Frontal cortex (tissue), 4 donors: ENCODE data around the gene ATG16L1. TPM values are rescaled to one million over a fixed set of nuclear protein-coding genes. Genes with fewer than 3 reads are reported as not detected.

Source experiments
- DNase-seq, 2 donors: peaks; one replicate each; pipeline ENCODE4 v3.0.0; 2012; ENCODE audit warnings: low spot score in 2 of 2
- FAIRE-seq: peaks from 2 replicates; lab custom pipeline; 2012; peaks lifted over from hg19 to GRCh38; lab: Jason Lieb, UNC
- total RNA-seq: library from RNA; depleted of rRNA; stranded (reverse); fragments of >200 nt; gene quantifications from one replicate; pipeline ENCODE4 v1.2.3, GENCODE V29; 2014
- donor health status: control.
- donor health status: control.
- donor health status: control.

Gene ATG16L1
- total RNA-seq, 1 donor from 2014 or later = 35.9 TPM

DNA sequence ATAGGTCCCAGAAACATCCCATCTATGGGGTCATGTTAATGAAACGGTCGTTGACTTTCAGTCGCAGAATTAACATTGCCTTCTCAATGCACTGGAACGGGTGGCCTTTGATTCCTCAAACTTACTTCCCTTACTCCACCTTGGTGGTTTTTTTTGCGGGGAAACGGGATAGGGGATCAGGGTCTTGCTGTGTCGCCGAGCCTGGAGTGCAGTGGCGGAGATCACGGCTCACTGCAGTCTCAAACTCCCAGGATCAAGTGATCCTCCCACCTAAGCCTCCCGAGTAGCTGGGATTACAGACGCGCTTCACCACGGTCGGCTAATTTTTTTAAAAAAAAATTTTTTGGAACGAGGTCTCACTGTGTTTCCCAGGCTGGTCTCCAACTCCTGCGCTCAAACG, 754 bp downstream of the ATG16L1 start:
- DNase-seq (no peak), FAIRE-seq (no peak)

DNA sequence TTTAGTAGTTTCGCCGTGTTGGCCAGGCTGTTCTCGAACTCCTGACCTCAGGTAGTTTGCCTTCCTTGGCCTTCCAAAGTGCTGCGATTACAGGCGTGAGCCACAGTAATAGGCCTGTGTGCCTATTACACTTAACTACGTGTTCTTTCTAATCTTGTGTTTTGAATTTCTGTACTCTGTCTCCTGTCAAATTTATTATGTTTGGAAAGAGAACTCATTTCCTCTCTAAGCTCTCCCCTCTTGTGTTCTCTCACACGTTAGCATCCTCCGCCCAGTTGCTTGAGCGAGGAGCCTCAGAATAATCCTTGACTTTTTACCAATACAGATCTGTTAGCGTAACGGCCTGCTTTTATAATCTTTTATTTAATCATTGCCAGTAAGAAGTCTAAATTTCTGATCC, 3.7 kb downstream of the ATG16L1 start:
- no peak for DNase-seq
- no peak for FAIRE-seq

DNA sequence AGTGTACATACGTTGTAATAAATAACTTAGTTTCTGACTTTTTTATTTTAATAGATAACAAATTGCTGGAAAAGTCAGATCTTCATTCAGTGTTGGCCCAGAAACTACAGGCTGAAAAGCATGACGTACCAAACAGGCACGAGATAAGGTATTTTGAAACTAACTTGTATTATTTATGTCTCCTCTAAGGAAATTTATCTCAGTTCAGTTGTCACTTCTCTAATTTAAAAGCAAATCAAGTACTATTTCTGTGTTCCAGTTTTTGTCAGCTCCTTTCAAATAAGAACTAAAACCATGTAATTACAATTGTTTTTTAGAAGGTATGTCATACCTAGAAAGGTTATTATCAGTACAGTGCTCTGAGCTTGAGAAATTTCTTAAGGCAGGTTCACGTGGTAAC, 4.6 kb downstream of the ATG16L1 start:
- FAIRE-seq = no peak
- no peak for DNase-seq

DNA sequence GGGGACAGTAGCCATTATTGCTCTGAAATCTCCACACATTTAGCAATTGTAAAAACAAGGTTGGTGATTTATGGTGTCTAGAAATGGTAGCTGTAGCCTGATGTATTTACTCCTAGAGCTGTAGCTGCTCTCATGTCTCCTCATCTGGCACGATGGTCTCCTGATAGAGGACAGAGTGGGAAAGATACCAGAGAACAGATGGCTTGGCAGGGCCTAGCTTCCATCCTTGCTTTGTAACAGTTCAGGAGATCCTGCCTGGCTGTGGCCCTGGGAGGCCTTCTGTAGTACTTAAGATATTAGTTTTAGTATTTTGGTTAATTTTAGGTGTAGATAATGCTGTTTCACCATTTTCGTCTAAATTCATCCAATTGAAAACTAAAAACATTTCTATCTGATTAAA, 6.7 kb downstream of the ATG16L1 start:
- DNase-seq (no peak), FAIRE-seq (no peak)

DNA sequence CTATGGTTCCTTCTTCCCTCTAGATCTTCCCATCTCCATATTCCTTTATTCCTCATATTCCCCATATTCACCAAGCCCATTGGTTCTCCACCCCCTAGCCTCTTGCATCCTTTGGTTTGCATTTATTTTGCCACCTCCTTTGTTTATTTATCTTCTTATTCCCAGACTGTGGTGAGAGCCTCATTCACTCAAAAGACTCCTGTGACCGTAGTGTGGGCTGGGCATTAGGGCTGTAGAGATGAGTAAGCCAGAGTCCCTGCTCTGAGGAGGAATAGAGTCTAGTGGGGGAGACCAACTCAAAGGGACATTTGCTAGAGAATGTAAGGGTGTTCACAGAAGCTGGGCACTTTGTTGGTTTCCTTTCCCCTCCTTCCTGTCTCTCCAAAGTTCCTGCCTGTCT, 8.3 kb downstream of the ATG16L1 start:
- FAIRE-seq = no peak
- DNase-seq = no peak

DNA sequence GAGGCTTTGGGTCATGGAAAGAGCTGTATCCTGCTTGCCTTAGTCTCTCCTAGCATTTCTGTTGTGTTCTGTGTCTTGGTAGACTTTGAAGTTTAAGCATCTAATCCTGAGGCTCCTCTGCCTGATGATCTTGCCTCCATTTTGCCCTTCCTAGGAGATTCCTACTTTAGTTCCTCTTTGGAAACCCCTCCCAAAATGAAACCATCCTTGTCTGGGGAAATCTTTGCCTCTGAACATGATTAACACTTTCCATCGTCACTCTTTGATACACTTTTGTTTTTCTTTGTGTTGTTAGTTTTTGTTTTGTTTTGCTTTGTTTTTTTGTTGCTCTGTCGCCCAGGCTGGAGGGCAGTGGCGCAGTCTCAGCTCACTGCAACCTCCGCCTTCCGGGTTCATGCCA, 9.2 kb downstream of the ATG16L1 start:
- DNase-seq (no peak), FAIRE-seq (no peak)

DNA sequence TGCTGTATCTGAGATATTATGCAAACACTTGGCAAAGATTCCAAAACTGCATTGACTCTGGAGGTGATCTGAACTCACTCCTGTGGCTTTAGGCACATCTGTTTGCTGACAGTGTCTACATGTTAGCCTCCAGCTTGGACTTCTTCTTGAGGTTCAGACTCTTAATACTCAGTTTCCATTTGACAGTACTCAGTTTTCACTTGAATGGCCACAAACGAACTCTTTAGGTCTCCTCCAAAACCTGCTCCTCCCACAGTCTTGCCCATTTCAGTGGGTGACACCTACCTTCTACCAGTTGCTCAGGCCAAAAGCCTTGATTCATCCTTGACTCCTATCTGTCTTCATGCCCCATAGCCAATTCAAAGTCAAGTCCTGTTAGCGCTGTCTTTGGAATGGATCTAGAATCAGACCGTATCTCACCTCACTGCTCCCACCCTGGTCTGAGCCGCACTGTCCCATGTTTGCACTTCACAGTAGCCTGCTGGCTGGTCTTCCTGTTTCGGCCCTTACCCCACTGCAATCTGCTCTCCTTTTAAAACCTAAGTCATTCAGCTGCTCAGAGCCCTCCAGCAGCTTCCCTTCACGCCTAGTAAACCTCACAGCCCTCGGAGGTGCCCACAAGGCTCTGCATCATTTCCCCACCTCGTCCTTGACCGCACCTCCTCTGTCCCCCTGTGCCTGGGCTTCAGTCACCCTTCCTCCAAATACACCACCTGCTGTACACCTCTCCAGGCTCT, 10.5 kb downstream of the ATG16L1 start:
- no peak for FAIRE-seq
- no peak for DNase-seq

DNA sequence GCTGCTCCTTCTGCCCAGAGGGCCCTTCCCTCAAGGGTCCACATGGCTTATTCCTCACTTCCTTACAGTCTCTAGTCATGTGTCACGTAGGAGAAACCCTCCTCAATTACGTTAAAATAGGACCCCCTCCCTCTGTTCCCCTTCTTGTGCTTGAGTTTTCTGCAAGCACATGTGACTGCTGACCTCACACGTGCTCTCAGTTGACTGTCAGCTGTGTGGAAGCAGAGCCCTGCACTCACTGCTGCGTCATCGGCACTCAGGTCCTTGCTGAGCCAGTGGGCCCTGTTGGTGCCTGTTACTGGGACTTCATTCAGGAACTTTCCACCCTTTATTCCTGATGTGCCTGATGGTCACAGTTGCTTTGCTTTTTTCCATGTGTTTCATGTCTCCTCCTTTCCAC, 11.1 kb downstream of the ATG16L1 start:
- DNase-seq = no peak
- no peak for FAIRE-seq

DNA sequence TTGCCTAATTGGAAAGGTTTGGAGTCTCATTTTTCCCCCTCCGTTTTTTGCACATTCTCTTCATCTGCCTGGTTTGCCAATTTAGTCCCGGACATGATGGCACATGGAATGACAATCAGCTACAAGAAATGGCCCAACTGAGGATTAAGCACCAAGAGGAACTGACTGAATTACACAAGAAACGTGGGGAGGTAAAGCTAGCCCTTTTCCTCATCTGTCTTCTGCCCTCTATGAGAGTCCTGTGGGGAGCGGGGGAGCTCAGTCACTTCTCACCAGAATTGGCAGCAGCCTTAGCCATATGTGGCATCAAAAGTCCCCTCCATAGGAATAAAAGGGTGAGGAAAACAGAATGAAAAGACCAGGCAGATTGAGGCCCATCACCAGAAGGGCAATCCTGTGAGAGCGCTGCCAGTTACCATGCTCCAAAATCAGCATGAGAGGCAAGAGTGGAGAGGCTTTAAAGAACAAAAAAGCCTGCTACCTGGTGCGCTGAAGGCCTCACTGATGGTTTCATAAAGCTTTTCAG, 11.6 kb downstream of the ATG16L1 start:
- no peak for DNase-seq
- FAIRE-seq = no peak

DNA sequence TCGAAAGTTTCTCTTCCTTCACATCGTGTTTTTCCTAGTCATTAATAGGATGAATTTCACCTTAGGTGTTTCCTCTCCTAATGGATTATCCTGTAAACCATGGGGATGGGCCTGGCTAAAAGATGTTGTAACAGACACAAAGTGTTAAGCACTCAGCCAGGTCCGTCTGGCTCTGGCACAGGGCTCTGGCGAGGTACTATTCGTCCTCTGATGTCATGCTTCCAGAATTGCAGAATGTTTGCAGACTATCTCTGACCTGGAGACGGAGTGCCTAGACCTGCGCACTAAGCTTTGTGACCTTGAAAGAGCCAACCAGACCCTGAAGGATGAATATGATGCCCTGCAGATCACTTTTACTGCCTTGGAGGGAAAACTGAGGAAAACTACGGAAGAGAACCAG, 13.2 kb downstream of the ATG16L1 start:
- FAIRE-seq = no peak
- DNase-seq = no peak

DNA sequence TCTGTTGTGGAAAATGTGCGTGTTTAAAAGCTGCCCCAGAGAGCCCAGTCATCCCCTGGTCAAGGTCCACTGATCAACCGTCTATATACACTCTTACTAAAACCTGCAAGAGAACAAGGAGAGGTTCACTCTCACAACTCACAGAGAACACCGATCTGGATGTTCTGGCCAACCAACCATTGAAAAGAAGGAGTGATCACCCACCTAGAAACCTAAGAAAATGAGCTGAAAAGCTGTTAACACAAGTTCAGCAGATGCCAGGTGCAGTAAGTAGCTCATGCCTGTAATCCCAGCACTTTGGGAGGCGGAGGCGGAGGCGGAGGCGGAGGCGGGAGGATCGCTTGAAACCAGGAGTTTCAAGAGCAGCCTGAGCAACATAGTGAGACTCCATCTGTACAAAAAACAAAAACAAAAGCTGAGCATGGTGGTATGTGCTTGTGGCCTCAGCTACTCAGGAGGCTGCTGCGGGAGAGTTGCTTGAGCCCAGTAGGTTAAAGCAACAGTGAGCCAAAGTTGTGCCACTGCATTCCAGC, 14.5 kb downstream of the ATG16L1 start:
- DNase-seq (no peak), FAIRE-seq (no peak)

DNA sequence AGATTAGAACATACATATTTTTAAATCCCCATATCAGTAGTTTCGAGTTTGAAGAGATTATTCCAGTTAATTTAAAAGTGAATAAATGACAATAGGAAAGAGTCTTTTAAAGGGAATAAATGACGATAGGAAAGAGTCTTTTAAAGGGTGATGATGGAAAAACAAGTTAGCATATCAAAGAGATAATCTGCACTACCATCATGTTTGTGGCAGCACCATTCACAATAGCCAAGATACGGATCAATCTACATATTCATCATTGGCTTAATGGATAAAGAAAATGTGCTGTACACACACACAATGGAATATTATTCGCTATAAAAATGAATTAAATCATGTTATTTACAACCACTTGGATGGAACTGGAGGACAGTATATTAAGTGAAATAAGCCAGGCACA, 15.0 kb downstream of the ATG16L1 start:
- DNase-seq (no peak), FAIRE-seq (no peak)

DNA sequence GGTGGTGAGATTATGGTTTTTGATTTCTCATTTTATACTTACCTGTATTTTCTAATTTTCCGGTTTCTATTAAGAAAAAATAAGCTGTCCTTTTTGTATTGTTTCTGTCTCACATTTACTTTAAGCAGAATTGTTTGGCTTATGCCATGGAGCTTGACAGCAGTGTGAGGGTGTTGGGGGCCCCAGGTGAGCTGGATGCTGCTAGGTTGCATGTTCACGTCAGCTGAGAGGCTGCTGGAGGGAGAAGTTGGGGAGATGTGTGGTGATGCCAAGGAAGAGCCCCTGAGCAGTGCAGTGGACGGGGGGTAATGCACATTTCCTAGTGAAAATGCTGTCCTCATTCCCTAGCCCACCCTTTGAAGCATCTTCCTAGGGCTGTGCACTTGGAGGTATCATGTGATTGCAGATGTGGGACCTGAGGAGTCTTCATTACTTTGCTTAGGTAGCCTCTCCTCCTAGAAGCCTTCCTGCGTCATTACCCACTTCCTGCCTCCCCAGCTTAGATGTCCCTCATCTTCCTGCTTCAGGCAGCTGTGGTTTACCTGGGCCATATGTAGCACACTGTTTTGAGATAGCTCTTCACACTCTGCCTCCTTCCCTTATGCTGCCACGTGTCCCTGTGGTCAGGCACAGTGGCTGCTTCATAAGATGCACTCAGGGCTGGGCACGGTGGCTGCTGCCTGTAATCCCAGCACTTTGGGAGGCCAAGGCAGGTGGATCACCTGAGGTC, 16.2 kb downstream of the ATG16L1 start:
- FAIRE-seq = no peak

DNA sequence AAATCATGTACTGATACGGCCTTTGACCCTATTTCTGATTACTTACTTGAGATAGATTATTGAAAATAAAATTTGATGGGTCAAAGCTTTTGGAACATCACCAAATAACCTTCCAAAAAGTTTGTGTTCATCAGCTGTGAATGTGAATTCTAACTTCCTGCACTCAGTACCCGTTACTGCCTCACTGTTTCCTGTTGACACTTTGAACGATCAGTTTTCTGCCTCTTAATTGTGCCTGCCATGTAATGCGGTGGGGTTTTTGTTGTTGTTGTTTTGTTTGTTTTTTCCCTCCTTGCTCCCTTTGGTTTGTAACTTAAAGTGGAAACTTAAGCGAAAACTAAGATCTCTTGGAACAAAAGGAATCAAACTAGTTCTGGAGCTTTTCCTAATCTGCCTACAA, 18.9 kb downstream of the ATG16L1 start:
- no peak for DNase-seq
- no peak for FAIRE-seq

More for the DNA sequence above, 16.2 kb downstream of the ATG16L1 start:
- no peak for DNase-seq

DNA sequence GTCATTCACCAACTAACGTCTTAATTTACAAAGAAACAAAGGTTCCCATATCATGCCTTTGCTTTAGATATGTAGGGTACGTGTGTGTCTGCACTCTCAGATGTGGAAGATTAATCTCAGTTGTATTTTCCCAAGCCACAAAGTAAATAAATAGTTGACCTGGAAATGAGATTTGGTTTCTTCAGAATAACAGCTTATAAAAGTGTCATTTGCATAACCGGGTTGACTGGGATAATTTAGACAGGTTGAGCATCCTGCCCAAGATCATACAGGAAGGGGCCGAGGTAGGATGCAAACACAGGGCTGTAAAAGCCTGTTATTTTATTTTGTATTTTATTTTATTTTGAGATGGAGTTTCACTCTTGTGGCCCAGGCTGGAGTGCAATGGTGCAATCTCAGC, 19.5 kb downstream of the ATG16L1 start:
- DNase-seq = no peak
- FAIRE-seq = no peak

DNA sequence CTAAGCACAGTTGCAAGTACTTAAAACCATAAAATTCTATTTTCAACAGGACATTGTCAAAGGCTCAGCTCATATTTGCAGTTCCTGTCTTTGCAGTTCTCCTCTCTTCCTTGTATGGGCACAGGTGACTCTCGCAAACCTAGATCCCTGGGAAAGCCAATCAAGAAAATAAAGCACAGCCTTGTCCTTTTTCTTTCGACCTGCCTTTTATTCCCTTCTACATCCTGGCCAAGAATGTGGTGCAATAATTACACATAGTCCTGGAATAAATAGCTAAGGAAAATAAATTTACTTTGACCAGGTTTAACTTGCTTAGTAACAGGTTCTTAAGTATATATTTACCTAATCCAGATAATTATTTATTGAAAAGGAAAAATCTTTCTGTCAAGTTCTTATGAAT, 20.2 kb downstream of the ATG16L1 start:
- DNase-seq (no peak), FAIRE-seq (no peak)

DNA sequence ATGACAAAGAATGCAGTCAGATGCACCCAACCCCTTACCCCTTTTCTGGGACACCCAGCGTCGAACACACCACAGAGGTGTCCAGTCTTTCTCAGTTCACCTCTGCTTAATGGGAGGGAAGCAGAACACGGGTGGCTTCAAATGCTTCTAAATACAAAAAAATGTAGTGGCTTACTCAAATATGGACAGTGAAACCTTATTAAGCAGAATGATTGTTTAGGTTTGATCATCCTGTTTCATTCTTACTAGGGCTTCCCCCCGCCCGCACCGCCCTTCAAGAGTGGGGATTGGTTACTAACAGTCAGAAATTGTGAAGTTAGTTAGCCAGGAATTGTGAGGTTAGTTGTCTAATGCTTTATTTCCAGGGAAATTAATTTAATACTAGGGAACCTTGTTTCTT, 21.6 kb downstream of the ATG16L1 start:
- FAIRE-seq (no peak), DNase-seq (no peak)

DNA sequence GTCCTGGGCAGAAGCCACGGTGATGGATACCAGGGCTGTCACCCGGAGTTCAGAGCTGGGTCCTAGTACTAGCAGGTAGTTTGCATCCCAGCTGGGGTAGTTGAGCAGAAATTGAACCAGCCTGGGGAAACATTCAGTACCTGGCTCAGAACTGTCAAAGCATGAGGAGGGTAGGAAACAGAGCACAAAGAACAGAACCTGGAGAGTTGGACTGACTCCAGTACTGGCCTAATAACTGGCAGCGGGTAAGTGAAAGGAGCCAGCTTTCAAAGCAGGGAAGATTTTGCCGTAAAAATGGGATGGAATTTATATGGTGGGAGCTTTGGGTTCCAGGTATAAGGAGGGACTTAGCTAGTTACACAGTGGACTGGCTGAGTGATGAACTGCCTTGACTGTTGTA, 23.8 kb downstream of the ATG16L1 start:
- DNase-seq (no peak), FAIRE-seq (no peak)

DNA sequence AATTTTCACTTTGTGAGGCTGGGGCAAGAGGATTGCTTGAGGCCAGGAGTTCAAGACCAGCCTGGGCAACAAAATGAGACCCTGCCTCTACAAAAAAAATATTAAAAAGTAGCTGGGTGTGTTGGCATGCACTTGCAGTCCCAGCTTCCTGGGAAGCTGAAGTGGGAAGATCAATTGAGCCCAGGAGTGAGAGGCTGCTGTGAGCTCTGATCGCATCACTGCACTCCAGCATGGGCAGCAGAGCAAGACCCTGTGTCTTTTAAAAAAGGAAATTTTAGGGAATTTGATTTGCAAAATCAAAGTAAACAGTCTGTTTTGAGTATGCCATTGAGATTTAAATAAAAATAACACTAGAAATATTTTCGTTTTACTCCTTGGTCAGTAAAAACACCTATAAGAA, 27.4 kb downstream of the ATG16L1 start:
- FAIRE-seq (no peak), DNase-seq (no peak)

DNA sequence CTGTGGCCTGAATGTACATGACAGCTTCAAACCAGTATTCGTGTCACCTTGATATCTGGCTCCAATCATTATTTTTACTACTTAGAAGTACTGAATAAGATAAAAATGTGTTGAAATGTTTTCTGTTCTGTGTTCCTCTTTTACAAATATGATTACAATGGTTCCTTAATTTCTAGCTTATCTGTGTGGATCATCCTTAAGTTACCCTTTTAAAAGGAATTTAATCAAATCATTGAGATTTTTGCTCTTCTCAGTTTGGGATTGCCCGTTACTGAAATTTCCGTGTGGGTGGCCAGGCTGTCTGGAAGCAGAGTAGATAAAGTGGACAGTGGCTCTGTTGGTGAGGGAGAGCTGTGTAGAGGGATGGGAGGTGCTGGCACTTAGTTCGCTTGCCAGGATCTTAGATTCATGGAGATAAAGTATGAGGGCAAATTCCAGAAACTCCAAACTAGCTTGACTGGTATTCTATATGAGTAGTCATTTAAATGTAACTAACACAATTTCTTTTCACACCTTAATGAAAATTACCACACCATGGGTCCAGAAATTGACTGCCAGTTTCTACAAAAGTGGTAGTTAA, 28.7 kb downstream of the ATG16L1 start:
- DNase-seq (no peak), FAIRE-seq (no peak)

DNA sequence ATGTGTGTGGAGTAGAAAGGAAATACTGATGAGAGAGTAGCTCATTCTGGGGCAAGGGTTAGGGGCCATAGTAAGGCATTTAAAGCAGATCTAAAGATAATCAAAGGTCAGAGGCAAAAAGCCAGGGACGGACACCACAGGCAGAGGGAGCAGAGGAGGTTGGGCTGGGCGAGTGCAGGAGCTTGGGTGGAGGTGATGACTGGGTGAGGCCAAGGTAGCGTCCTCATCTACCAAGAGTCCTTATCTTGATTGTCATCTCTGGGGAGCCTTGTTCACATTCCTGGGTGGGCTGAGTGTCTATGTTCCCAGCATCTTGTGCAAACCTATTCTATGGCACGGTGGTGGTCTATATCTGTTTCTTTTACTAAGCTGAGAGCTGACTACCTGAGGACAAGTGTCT, 30.1 kb downstream of the ATG16L1 start:
- FAIRE-seq (no peak), DNase-seq (no peak)
